ENCODE measurements around the gene C10orf143. TPM values are rescaled to one million over a fixed set of nuclear protein-coding genes. Genes with fewer than 3 reads are reported as not detected.

C10orf143 gene
- total and polyA plus RNA-seq, 2 of the 4 experiments (the other 2 are of a cell fraction): 0.36 to 0.60 TPM

DNA sequence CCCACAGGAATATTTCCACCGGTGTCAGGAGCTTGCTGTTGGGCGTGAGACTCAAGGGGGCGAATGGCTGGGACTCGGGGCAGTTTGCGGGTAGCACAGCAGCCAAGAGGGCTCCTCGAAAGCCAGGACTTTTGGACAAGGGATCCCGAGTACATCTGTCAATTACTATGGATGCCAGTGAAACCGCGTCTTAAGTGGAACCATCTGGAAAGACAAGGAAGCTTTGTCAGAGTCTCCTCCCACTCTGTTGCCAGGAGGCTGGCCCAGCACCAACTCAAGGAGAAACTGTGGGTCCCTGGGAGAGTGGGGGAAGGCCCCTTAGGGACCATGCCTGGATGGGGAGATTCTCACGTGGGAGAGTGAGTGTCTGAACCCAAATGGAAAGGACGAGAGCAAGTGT is 57.1 kb downstream of the C10orf143 start:
- Histone ChIP-seq H4K20me1 (ENCODE audit: insufficient read depth, low read length) (no peaks in the 10 kb centered on the region), H3K23ac (ENCODE audit: low read depth, low read length) (no peak overlapping the region), H2BK20ac (ENCODE audit: low read depth, low read length) (no peak overlapping the region), H3K4me2 (ENCODE audit: low read depth, low read length) (no peak overlapping the region), H3K36me3 (ENCODE audit: control insufficient read depth, insufficient read depth, low read length) (no peaks in the 10 kb centered on the region), H3K27me3 (ENCODE audit: control insufficient read depth, insufficient read depth, low read length) (no peaks in the 10 kb centered on the region), H2AK5ac (ENCODE audit: low read depth, low read length) (no peak overlapping the region), H3K9me1 (ENCODE audit: insufficient read depth, low read length) (no peaks in the 10 kb centered on the region), H2BK5ac (ENCODE audit: low read depth, low read length, poor library complexity, severe bottlenecking) (no peak overlapping the region), H3K4ac (ENCODE audit: low read depth, low read length) (no peak overlapping the region), H2AFZ (replicated peaks; ENCODE audit: low read length, poor library complexity) (no peak overlapping the region), H4K91ac (ENCODE audit: insufficient read depth, low read depth, low read length) (no peak overlapping the region), H3K9me3 (ENCODE audit: control insufficient read depth, insufficient read depth, low read length) (peaks cover 10% of the 10 kb centered on the region), H3K14ac (replicated peaks; ENCODE audit: low read depth, low read length) (no peak overlapping the region), H4K5ac (ENCODE audit: low read depth, low read length) (no peak overlapping the region), H3K9ac (ENCODE audit: low read depth, low read length) (no peak overlapping the region), H3K79me1 (ENCODE audit: low read depth in 1 of 2, low read length in 2 of 2) (no peaks in the 10 kb centered on the region), H4K8ac (ENCODE audit: low read depth in 2 of 2, low read length in 2 of 2) (no peak overlapping the region), H2AK9ac (replicated peaks; ENCODE audit: low read depth, low read length, poor library complexity) (no peak overlapping the region), H3K18ac (ENCODE audit: low read depth, low read length) (no peak overlapping the region), H3K27ac (ENCODE audit: insufficient read depth, low read length) (no peak overlapping the region), H2BK15ac (ENCODE audit: low read depth, low read length) (no peak overlapping the region), H3K56ac (ENCODE audit: extremely low read depth, insufficient read depth, low read length) (no peak overlapping the region), H3K4me1 (ENCODE audit: control insufficient read depth, insufficient read depth, low read length) (no peaks in the 10 kb centered on the region), H3K4me3 (ENCODE audit: insufficient read depth, low read depth, low read length) (no peak overlapping the region), H2BK120ac (ENCODE audit: low read depth, low read length) (no peak overlapping the region)
- intact Hi-C loops (cut with micrococcal nuclease) (no loop called here), dilution Hi-C loops (cut with HindIII; ENCODE audit: low sequenced_read_pairs, unreplicated experiment) (no loop called here), in situ Hi-C loops (cut with MboI; ENCODE audit: low sequenced_read_pairs) (no loop called here)
- BruUV-seq (replicated peaks): no TSS peak
- DNase-seq (no peak), ATAC-seq (ENCODE audit: low read depth) (no peak)
- TF ChIP-seq CHD1 (IDR thresholded peaks at IDR 0.05; ENCODE audit: low read depth, low read length) (no peak), MXI1 (IDR thresholded peaks at IDR 0.05; ENCODE audit: borderline replicate concordance, low read depth, low read length) (no peak), CTCF (conservative IDR thresholded peaks at IDR 0.05; ENCODE audit: low read depth, low read length) (no peak), MAFK (IDR thresholded peaks at IDR 0.05; ENCODE audit: low read depth, low read length) (no peak), CEBPB (IDR thresholded peaks at IDR 0.05; ENCODE audit: low read depth, low read length) (no peak), RCOR1 (IDR thresholded peaks at IDR 0.05; ENCODE audit: insufficient replicate concordance, low read length) (no peak), BHLHE40 (IDR thresholded peaks at IDR 0.05; ENCODE audit: low read depth, low read length) (no peak), RFX5 (IDR thresholded peaks at IDR 0.05; ENCODE audit: low read depth, low read length) (no peak)
- CTCF ChIA-PET: no interaction called here
- POLR2A ChIA-PET (ENCODE audit: unreplicated experiment): no interaction called here
- WGBS, 2 experiments (ENCODE audit: extremely low coverage in 2 of 2, insufficient read length in 1 of 2): 59% methylated on average over 6 of the region's 11 CpGs; no CpG with 5 or more reads in 1 of the 2 experiments
